GM23338 (cell line): ENCODE results near the gene ARMC7. TPM values are rescaled to one million over a fixed set of nuclear protein-coding genes. Genes with fewer than 3 reads are reported as not detected.

Experiments used
- ATAC-seq: fragments of 200-7000 bp; cut with Tn5 transposase; 3 replicates; pipeline ENCODE4 v1.9.1; 2020
- DNase-seq: peaks from one replicate; pipeline ENCODE4 v3.0.0-alpha.2; 2015; ENCODE audit warnings: low spot score
- H2AFZ ChIP-seq: fragments of 200-600 bp; sonication (generic); 2 replicates; pipeline ENCODE4 v1.8.0; 2016; ENCODE audit warnings: antibody characterized with exemption, mild to moderate bottlenecking, moderate library complexity
- H3F3A ChIP-seq: fragments of 200-600 bp; sonication (generic); replicated peaks from 2 replicates; pipeline ENCODE4 v1.8.0; 2017; ENCODE audit warnings: antibody characterized with exemption, mixed run types, low read depth
- H3K27ac ChIP-seq: fragments of 200-600 bp; sonication (generic); 2 replicates; pipeline ENCODE4 v1.6.1; 2016; ENCODE audit warnings: low read depth
- H3K27me3 ChIP-seq: fragments of 200-600 bp; sonication (generic); 2 replicates; pipeline ENCODE4 v1.8.0; 2016; ENCODE audit warnings: mild to moderate bottlenecking, mixed run types, moderate library complexity; ENCODE audit not compliant: insufficient read depth
- H3K36me3 ChIP-seq: fragments of 200-600 bp; sonication (generic); 2 replicates; pipeline ENCODE4 v1.8.0; 2016; ENCODE audit warnings: mild to moderate bottlenecking; ENCODE audit not compliant: insufficient read depth
- H3K4me1 ChIP-seq: fragments of 200-600 bp; sonication (generic); 2 replicates; pipeline ENCODE4 v1.8.0; 2016; ENCODE audit warnings: mild to moderate bottlenecking, moderate library complexity; ENCODE audit not compliant: insufficient read depth
- H3K4me2 ChIP-seq: fragments of 200-600 bp; sonication (generic); 2 replicates; pipeline ENCODE4 v1.7.1; 2017; ENCODE audit warnings: mixed run types
- H3K4me3 ChIP-seq: fragments of 200-600 bp; sonication (generic); 2 replicates; pipeline ENCODE4 v1.6.1; 2016; ENCODE audit warnings: mixed run types
- H3K79me2 ChIP-seq: fragments of 200-600 bp; sonication (generic); replicated peaks from 2 replicates; pipeline ENCODE4 v1.8.0; 2017; ENCODE audit warnings: mild to moderate bottlenecking; ENCODE audit not compliant: insufficient read depth
- H3K9me2 ChIP-seq: fragments of 200-600 bp; sonication (generic); 2 replicates; pipeline ENCODE4 v1.8.0; 2017; ENCODE audit not compliant: insufficient read depth
- H4K20me1 ChIP-seq: fragments of 200-600 bp; sonication (generic); replicated peaks from 2 replicates; pipeline ENCODE4 v1.8.0; 2017; ENCODE audit warnings: mild to moderate bottlenecking; ENCODE audit not compliant: insufficient read depth
- H3K27ac Mint-ChIP-seq: 2 replicates; pipeline ENCODE4 v1.8.0; 2020; ENCODE audit warnings: inconsistent platforms, mild to moderate bottlenecking, moderate library complexity, mixed read lengths
- H3K27me3 Mint-ChIP-seq: 3 replicates; pipeline ENCODE4 v1.8.0; 2022; ENCODE audit warnings: low read depth, mild to moderate bottlenecking, moderate library complexity, mixed read lengths, inconsistent platforms; ENCODE audit not compliant: insufficient read depth, poor library complexity
- H3K36me3 Mint-ChIP-seq: 3 replicates; pipeline ENCODE4 v1.8.0; 2021; ENCODE audit warnings: low read depth, mild to moderate bottlenecking, inconsistent platforms, moderate library complexity, mixed read lengths
- H3K4me1 Mint-ChIP-seq: 3 replicates; pipeline ENCODE4 v1.8.0; 2020; ENCODE audit warnings: mild to moderate bottlenecking, inconsistent platforms, mixed read lengths
- H3K4me3 Mint-ChIP-seq: 3 replicates; pipeline ENCODE4 v1.8.0; 2021; ENCODE audit warnings: moderate library complexity, mild to moderate bottlenecking, inconsistent platforms, mixed read lengths
- H3K9me3 Mint-ChIP-seq: 3 replicates; pipeline ENCODE4 v1.8.0; 2020; ENCODE audit warnings: moderate library complexity, mild to moderate bottlenecking, inconsistent platforms, mixed read lengths
- CREB1 ChIP-seq: fragments of 250-450 bp; sonication (Bioruptor Pico); IDR thresholded peaks from 2 replicates; pipeline ENCODE4 v1.5.0; 2020; ENCODE audit warnings: low read depth, mild to moderate bottlenecking, moderate library complexity
- EZH2 ChIP-seq: fragments of 200-600 bp; sonication (generic); IDR thresholded peaks from one replicate; pipeline ENCODE4 v1.8.0; 2017; ENCODE audit warnings: antibody characterized with exemption, mild to moderate bottlenecking, low read depth; ENCODE audit not compliant: unreplicated experiment
- EZH2phosphoT487 ChIP-seq: fragments of 200-600 bp; sonication (generic); IDR thresholded peaks from one replicate; pipeline ENCODE4 v1.8.1; 2018; ENCODE audit warnings: antibody characterized with exemption; ENCODE audit not compliant: unreplicated experiment
- JUNB ChIP-seq: IDR thresholded peaks from one replicate; pipeline ENCODE4 v1.6.1; 2016; ENCODE audit warnings: antibody characterized with exemption; ENCODE audit not compliant: unreplicated experiment
- NANOG ChIP-seq: IDR thresholded peaks from 2 replicates; pipeline ENCODE4 v1.6.1; 2016; ENCODE audit warnings: antibody characterized with exemption, borderline replicate concordance
- POLR2AphosphoS5 ChIP-seq: IDR thresholded peaks from 2 replicates; pipeline ENCODE4 v1.6.1; 2016; ENCODE audit warnings: antibody characterized with exemption, low read depth
- STAT1 ChIP-seq: IDR thresholded peaks from one replicate; pipeline ENCODE4 v1.6.1; 2016; ENCODE audit warnings: antibody characterized with exemption; ENCODE audit not compliant: unreplicated experiment
- ZNF114 ChIP-seq: fragments of 250-450 bp; sonication (Bioruptor Pico); IDR thresholded peaks from 2 replicates; pipeline ENCODE4 v1.5.0; 2020; ENCODE audit warnings: mild to moderate bottlenecking, moderate library complexity
- ZNF331 ChIP-seq: fragments of 250-450 bp; sonication (Bioruptor Pico); IDR thresholded peaks from 2 replicates; pipeline ENCODE4 v1.5.0; 2020; ENCODE audit warnings: low read depth, mild to moderate bottlenecking, moderate library complexity
- polyA plus RNA-seq: library from polyadenylated mRNA; unstranded; fragments of >200 nt; fragmentation: Nextera tagmentation; extraction: Ambion mirVana; gene quantifications from 2 replicates; pipeline ENCODE4 v1.2.1, GENCODE V29; 2016
- total RNA-seq: library from RNA; depleted of rRNA; stranded (reverse); fragments of >200 nt; shearing (Covaris generic); gene quantifications from 2 replicates; pipeline ENCODE4 v1.2.3, GENCODE V29; 2014
- TF ChIP-seq, protein P1 (sequence below): fragments of 250-450 bp; sonication (Bioruptor Pico); IDR thresholded peaks from 2 replicates; pipeline ENCODE4 v1.5.0; 2020; ENCODE audit warnings: mild to moderate bottlenecking, moderate library complexity
- TF ChIP-seq, protein P2 (sequence below): IDR thresholded peaks from one replicate; pipeline ENCODE4 v1.6.1; 2018; ENCODE audit warnings: antibody characterized with exemption; ENCODE audit not compliant: unreplicated experiment
- TF ChIP-seq, protein P3 (sequence below): IDR thresholded peaks from 2 replicates; pipeline ENCODE4 v1.6.1; 2016; ENCODE audit warnings: antibody characterized with exemption
- TF ChIP-seq, protein P4 (sequence below), 2 experiments: fragments of 200-600 bp in 1 of 2; sonication (generic) in 1 of 2; conservative IDR thresholded peaks; 2 replicates each; pipeline versions ENCODE4 v1.5.1 to v1.6.1; 2016 to 2017; ENCODE audit warnings: antibody characterized with exemption in 2 of 2, low read depth in 2 of 2, mild to moderate bottlenecking in 2 of 2, moderate library complexity in 1 of 2

Gene ARMC7
- total and polyA plus RNA-seq, 2 experiments from 2014 or later = 5.6 to 8.4 TPM

DNA sequence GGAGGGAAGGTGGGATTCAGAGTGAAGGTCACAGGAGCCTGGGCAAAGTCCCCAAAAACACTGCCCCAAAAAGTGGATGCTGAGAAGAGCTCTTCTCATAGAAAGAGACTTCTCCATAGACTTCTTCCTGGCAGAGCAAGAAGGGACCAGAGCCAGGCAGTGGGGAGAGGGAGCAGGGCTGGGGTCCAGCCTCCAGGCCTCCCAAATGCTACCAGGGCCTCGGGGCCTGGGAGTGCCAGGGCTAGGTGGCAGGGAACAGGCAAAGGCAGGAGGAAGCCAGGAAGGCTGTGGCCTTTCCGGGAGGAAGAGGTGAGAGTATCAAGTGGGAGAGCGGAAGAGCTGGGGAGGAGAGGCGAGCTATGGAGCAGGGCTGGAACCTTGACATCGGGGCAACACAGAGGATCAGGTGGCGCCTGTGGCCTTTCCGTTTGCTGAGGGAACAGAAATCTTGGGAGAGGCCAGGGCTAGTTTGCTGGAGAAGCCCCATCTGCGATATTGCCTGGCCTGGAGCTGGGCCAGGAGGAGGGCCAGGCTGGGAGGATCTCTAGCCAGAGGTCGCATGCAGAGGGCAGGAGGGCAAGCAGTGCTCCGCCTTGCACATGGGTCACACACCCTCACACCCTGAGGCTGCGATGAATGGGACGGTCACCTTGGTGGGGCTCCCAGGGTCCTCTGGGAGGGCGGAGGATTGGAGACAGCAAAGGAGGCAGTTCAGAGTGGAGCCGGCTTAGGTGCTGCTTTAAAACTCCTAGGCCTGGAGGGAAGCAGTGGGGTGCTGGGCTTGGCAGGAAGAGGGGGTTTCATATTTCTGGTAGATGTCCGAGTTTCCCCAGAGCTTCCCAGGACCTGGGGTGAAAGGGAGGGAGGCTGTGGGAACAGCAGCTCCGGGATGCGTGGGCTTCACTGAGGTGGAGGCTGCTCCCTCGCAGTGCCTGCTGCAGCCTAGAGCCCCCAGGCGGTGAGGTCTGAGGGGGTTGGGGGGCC, 18.6 kb upstream of the ARMC7 start:
- peaks cover 19% of the 10 kb centered on the region for H3K27me3 Mint-ChIP-seq
- peak overlapping the region; percentile 62 for H3K27ac Mint-ChIP-seq
- H3K4me3 ChIP-seq = peak overlapping the region; percentile 23; the same call in 1 of the 2 replicates
- no peaks in the 10 kb centered on the region; the same call in 1 of the 2 replicates for H4K20me1 ChIP-seq
- no peaks in the 10 kb centered on the region for H3K9me2 ChIP-seq
- H3K27ac ChIP-seq = peak overlapping the region; percentile 81
- no peaks in the 10 kb centered on the region for H3K36me3 ChIP-seq
- H3K4me3 Mint-ChIP-seq = peak overlapping the region; percentile 23; the same call in 2 of the 3 replicates
- no peaks in the 10 kb centered on the region; the same call in 2 of the 3 replicates for H3K9me3 Mint-ChIP-seq
- peaks cover 11% of the 10 kb centered on the region for H3K79me2 ChIP-seq
- H3K36me3 Mint-ChIP-seq = peaks cover 4% of the 10 kb centered on the region; the same call in 2 of the 3 replicates
- peak overlapping the region; percentile 59 for H3K4me2 ChIP-seq
- no peaks in the 10 kb centered on the region for H3K27me3 ChIP-seq
- ATAC-seq = no peak
- TF ChIP-seq, protein P1, sequence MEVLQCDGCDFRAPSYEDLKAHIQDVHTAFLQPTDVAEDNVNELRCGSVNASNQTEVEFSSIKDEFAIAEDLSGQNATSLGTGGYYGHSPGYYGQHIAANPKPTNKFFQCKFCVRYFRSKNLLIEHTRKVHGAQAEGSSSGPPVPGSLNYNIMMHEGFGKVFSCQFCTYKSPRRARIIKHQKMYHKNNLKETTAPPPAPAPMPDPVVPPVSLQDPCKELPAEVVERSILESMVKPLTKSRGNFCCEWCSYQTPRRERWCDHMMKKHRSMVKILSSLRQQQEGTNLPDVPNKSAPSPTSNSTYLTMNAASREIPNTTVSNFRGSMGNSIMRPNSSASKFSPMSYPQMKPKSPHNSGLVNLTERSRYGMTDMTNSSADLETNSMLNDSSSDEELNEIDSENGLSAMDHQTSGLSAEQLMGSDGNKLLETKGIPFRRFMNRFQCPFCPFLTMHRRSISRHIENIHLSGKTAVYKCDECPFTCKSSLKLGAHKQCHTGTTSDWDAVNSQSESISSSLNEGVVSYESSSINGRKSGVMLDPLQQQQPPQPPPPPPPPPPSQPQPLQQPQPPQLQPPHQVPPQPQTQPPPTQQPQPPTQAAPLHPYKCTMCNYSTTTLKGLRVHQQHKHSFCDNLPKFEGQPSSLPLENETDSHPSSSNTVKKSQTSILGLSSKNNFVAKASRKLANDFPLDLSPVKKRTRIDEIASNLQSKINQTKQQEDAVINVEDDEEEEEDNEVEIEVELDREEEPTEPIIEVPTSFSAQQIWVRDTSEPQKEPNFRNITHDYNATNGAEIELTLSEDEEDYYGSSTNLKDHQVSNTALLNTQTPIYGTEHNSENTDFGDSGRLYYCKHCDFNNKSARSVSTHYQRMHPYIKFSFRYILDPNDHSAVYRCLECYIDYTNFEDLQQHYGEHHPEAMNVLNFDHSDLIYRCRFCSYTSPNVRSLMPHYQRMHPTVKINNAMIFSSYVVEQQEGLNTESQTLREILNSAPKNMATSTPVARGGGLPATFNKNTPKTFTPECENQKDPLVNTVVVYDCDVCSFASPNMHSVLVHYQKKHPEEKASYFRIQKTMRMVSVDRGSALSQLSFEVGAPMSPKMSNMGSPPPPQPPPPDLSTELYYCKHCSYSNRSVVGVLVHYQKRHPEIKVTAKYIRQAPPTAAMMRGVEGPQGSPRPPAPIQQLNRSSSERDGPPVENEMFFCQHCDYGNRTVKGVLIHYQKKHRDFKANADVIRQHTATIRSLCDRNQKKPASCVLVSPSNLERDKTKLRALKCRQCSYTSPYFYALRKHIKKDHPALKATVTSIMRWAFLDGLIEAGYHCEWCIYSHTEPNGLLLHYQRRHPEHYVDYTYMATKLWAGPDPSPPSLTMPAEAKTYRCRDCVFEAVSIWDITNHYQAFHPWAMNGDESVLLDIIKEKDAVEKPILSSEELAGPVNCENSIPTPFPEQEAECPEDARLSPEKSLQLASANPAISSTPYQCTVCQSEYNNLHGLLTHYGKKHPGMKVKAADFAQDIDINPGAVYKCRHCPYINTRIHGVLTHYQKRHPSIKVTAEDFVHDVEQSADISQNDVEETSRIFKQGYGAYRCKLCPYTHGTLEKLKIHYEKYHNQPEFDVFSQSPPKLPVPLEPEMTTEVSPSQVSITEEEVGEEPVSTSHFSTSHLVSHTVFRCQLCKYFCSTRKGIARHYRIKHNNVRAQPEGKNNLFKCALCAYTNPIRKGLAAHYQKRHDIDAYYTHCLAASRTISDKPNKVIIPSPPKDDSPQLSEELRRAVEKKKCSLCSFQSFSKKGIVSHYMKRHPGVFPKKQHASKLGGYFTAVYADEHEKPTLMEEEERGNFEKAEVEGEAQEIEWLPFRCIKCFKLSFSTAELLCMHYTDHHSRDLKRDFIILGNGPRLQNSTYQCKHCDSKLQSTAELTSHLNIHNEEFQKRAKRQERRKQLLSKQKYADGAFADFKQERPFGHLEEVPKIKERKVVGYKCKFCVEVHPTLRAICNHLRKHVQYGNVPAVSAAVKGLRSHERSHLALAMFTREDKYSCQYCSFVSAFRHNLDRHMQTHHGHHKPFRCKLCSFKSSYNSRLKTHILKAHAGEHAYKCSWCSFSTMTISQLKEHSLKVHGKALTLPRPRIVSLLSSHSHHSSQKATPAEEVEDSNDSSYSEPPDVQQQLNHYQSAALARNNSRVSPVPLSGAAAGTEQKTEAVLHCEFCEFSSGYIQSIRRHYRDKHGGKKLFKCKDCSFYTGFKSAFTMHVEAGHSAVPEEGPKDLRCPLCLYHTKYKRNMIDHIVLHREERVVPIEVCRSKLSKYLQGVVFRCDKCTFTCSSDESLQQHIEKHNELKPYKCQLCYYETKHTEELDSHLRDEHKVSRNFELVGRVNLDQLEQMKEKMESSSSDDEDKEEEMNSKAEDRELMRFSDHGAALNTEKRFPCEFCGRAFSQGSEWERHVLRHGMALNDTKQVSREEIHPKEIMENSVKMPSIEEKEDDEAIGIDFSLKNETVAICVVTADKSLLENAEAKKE (CRISPR knock-in tag) = no peak
- TF ChIP-seq ZNF114 (CRISPR knock-in tag) = no peak
- no peak for TF ChIP-seq ZNF331
- TF ChIP-seq STAT1 = no peak
- TF ChIP-seq EZH2 = no peak
- TF ChIP-seq, protein P2, sequence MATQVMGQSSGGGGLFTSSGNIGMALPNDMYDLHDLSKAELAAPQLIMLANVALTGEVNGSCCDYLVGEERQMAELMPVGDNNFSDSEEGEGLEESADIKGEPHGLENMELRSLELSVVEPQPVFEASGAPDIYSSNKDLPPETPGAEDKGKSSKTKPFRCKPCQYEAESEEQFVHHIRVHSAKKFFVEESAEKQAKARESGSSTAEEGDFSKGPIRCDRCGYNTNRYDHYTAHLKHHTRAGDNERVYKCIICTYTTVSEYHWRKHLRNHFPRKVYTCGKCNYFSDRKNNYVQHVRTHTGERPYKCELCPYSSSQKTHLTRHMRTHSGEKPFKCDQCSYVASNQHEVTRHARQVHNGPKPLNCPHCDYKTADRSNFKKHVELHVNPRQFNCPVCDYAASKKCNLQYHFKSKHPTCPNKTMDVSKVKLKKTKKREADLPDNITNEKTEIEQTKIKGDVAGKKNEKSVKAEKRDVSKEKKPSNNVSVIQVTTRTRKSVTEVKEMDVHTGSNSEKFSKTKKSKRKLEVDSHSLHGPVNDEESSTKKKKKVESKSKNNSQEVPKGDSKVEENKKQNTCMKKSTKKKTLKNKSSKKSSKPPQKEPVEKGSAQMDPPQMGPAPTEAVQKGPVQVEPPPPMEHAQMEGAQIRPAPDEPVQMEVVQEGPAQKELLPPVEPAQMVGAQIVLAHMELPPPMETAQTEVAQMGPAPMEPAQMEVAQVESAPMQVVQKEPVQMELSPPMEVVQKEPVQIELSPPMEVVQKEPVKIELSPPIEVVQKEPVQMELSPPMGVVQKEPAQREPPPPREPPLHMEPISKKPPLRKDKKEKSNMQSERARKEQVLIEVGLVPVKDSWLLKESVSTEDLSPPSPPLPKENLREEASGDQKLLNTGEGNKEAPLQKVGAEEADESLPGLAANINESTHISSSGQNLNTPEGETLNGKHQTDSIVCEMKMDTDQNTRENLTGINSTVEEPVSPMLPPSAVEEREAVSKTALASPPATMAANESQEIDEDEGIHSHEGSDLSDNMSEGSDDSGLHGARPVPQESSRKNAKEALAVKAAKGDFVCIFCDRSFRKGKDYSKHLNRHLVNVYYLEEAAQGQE = no peak
- no peak for TF ChIP-seq POLR2AphosphoS5
- TF ChIP-seq EZH2phosphoT487 = no peak
- TF ChIP-seq NANOG = no peak
- TF ChIP-seq JUNB = no peak
- TF ChIP-seq, protein P3, sequence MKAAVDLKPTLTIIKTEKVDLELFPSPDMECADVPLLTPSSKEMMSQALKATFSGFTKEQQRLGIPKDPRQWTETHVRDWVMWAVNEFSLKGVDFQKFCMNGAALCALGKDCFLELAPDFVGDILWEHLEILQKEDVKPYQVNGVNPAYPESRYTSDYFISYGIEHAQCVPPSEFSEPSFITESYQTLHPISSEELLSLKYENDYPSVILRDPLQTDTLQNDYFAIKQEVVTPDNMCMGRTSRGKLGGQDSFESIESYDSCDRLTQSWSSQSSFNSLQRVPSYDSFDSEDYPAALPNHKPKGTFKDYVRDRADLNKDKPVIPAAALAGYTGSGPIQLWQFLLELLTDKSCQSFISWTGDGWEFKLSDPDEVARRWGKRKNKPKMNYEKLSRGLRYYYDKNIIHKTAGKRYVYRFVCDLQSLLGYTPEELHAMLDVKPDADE = no peak
- TF ChIP-seq CREB1 = no peak
- TF ChIP-seq, protein P4, sequence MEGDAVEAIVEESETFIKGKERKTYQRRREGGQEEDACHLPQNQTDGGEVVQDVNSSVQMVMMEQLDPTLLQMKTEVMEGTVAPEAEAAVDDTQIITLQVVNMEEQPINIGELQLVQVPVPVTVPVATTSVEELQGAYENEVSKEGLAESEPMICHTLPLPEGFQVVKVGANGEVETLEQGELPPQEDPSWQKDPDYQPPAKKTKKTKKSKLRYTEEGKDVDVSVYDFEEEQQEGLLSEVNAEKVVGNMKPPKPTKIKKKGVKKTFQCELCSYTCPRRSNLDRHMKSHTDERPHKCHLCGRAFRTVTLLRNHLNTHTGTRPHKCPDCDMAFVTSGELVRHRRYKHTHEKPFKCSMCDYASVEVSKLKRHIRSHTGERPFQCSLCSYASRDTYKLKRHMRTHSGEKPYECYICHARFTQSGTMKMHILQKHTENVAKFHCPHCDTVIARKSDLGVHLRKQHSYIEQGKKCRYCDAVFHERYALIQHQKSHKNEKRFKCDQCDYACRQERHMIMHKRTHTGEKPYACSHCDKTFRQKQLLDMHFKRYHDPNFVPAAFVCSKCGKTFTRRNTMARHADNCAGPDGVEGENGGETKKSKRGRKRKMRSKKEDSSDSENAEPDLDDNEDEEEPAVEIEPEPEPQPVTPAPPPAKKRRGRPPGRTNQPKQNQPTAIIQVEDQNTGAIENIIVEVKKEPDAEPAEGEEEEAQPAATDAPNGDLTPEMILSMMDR (conservative IDR thresholded peaks at IDR 0.05; ENCODE audit: low read depth in 2 of 2) = no peak; a peak in 1 of 4 replicates
- DNase-seq = no peak
- H3K4me1 ChIP-seq = peaks cover 37% of the 10 kb centered on the region
- peaks cover 50% of the 10 kb centered on the region for H3K4me1 Mint-ChIP-seq
- peaks cover 39% of the 10 kb centered on the region for H3F3A ChIP-seq
- no peak overlapping the region for H2AFZ ChIP-seq
